Activated CD8-positive, alpha-beta memory T cell treated with anti-CD3 and anti-CD28 coated beads, Interleukin-2, amount 50 U/mL, for 24 hours (primary cell): Measurements from ENCODE around the gene CUEDC2.

ENCODE experiments used
- DNase-seq: peaks from one replicate; pipeline ENCODE4 v3.0.0-alpha.2; 2020; ENCODE audit errors: extremely low read depth

The CUEDC2 gene

DNA sequence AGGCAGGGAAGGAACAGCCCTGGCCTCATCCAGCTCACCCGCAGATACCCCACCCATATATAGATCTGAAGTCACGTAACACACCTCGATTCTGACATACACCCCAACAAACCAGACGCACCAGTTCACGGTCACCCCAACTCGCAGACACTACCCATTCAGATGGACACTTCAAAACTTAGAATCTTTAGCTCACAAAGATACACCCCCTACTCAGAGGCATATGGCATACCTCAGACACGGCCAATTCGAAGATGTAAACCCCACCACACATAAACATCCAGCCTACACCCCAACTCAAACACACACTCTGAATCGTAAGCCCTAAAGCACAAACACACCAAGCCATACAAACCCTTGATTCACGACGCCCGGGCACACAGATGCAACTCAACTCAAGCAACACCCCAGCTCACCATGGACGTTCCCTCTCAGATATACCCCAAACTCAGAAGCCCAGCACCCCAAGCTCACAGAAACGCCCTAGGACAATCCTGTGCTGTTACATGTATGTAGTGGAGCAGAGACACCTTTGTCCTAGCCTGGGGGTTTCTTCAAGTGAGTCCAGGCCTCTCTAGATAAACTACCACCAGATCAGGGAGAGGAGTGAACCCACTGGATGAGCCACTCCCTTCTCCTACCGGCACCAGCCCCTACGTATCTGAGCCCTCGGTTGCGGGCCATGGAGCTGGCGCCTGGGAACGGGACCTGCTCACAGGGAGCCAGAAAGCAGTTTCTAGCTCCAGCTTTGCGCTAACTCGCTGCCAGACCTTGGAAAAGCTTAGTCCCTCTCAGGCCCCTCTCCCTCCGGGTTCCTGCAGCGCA, 22.6 kb downstream of the CUEDC2 start:
- no peak for DNase-seq

DNA sequence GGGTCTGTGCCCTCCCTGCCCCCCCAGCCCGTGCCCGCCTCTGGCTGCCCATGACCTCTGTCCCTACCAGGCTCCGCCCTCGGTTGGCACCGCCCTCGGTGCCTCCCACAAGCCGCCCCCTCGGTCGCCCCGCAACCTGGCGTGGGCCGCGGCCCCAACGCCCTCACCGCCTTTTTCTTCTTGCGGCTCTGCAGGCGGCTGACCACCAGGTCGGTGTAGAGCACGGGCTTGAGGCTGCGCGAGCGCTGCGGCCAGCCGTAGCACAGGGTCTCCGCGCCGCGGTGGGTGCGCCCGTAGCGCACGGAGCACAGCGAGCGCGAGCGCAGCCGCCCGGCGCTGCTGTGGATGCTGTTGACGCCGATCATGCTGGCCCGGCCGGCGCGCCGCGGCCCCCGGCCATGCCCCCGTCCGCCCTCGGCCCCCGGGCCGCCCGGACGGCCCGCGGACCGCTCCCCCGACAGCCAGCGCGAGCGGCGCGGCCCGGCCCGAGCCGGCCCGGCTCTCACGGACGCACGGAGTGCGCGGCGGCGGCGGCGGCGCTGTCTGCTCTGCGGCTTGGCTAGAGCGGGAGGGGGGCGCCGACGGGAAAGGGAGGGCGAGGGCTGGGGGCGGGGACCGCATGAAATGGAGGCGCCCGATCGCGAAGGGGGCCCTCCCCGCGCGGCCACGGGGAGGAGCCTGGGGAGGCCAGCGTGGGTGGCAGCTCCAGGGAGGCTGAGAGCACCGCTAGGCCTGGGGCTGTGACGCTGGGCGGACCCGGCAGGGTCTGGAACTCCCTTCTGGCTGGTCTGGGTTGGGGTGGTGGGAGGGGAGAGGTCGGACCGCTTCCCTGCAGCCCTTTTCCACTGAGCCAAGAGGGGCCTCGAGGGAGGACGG, 23.4 kb downstream of the CUEDC2 start:
- DNase-seq = no peak

DNA sequence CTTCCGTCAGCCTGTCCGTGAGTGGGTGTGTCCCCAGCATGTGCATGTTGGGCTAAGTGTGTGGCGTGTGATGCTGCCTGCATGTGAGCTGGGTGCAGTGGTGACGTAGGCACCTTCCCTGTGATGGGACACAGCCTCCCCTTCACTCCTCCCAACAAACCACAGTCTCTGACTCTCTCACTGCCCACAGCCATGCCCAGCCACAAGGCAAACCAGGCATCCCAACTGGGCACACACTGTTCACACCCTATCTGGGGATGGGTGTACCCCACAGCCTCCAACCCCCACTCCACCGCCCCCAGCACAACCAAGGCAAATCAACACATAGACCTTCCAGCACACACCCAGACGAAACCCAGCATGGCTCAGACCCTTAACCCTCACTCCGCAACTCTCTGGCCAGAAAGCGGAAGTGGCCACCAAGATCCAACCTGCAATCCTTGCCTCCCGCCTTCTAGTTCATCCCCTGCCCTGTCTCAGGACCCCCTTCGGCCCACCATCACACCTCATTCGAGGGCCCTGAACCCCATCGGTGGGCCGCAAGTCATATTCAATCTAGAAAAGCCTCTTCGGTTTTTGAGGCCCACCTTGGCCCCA, 24.1 kb downstream of the CUEDC2 start:
- no peak for DNase-seq

DNA sequence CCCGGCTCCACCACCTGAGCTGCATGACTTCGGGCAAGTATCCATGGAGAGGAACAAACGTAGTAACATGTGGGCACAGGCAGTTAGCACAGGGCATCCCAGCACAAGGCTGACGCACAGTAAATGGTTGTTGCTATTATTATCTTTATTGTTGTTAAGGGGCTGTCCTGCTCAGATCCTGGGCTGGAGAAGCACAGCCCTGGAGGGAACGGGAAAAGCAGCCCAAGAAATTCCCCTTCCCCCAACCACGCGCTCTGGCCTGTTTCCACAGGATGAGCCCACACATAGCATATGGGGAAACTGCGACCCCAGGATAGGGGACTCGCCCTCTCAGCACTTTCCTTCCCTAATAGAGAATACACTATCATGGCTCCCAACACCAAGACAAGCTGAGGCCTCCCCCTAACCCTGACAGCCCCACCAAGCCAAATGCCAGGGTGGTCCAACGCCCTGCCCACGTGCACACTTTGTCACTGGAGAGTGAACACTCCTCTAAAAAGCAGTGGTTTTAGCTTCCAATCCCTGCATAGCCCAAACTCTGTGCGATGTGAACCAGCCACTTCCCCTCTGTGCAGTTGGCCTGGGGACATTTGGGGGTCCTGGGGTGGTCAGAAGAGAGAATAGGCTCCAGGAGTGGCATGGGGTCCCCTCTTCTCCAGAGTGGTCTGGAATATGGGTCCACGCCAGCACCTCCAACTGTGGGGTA, 24.8 kb downstream of the CUEDC2 start:
- no peak for DNase-seq

DNA sequence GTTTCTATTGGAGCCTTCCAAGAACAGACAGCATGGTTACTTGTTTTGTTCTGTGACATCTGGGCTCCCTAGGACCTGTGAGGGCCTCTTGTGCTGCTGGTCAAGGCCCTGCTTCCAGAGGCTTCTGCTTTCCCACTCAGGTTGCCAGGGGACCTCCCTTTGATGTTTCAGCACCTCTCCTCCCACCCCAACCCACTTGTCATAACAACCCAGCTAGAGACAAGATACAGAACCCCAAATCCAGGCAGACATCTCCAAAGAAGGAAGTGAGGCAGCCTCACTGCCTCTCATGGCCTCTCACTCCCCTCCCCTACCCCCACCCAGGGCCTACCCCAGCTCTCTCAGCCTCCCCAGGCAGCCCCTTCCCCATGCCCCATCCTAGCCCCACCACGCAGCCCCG, 25.6 kb downstream of the CUEDC2 start:
- no peak for DNase-seq

DNA sequence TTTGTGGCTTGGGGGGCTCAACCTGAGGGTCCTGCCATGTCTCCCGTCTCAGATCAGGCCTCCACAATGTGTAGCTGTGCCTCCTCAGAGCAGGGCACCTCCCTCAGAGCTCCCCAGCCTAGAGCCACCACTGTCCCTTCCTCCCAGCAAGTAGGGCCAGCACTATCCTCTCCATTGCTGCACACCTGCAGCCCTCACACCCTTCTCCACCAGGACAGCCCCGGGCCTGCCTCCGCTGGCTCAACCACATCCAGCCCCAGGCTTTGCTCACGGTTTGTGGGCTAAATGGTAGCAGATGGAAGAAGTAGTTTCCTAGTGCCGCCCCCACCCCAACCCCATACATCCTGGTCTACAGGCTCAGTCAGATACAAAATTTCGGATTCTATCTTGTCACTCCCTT, 26.7 kb downstream of the CUEDC2 start:
- DNase-seq = no peak

DNA sequence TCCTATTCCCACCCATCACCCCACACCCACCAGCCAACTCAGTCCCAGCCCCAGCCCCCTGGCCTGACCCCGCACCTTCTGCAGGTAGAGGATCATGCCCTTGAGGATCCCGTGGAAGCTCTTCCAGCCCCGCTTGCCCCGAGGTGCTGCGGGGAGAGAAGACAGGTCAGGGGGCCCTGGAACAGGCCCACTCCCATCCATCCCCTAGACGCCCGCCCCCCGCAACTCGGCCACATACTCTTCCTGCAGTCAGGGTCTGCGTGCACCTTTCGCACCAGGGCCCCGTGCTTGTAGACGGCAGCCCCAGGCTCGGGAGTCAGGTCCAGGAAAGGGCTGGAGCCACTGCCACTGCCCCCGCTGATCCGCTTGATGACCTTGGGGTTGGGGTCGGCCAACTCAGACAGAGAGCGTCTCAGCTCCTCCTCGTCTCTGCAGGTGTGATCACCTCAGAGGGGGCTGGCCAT, 27.2 kb downstream of the CUEDC2 start:
- no peak for DNase-seq

DNA sequence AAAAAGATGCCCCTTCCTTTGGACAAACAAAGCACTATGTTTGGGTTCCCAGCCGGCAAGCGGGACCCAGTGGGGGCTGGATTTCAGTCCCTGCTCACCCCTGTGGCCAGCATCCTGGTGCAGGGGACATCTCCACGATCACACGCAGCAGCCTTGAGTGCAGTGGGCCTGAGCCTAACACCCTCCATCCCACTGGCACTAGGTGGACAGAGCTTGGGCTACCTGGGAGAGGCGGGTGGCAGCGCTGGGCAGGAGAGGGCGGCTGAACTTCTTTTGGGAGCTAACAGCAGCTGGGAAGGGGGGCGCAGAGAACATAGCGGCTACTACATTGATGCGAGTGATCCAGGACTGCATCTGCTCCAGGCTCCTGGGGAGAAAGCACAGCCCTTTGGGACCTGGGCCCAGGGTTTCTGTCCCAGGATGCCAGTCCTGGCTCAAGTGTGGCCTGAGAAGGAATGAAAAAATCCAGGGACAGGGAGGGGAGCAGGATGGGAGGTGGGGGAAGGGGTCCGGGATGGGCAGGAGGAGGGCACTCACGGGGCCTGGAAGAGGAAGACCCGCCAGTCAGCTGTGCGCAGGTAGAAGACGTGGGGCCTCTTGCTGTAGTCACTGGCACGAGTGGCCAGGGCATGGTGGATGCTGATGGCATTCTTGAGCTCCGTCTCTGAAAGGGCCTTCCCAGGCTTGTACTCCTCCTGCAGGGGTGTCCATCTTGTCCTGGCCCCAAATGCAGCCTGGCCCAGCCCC, 27.8 kb downstream of the CUEDC2 start:
- DNase-seq = no peak

DNA sequence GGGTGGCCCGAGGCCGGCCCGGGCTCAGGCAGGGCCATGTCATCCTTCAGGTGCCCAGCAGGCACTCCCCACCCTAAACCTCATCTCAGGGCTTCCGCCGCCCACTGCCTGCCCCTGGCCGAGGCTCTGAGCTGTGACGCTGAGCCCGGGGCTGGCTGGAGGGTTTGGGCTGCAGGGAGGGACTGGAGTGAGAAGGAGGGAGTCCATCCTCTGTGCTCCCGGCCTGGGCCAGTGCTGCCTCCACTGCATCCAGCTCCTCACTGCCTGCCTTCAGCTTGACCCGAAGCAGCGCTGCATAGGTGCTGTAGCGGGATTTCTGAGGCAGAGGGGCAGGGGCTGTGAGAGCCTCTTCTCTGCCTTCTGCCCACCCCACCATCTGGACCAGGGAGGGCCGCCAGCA, 29.3 kb downstream of the CUEDC2 start:
- no peak for DNase-seq

DNA sequence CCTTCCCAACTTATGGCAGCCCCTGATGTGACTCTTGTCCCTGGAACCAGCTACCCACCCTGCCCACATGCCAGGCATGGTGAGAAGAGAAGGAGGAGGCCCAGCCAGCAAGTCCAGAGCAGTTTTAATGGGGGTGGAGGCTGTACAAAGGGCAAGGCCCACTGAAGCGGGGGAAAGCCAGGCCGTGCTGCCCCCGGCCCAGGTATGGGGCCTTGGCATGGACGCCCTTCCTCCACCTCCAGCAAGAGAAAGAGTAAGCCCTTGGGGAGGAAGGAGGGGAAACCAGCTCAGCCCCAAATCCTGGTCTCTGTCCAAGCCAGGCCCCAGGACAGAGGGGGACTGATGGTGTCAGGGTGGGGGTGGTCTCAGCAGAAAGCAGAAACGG, 29.9 kb downstream of the CUEDC2 start:
- DNase-seq = no peak

DNA sequence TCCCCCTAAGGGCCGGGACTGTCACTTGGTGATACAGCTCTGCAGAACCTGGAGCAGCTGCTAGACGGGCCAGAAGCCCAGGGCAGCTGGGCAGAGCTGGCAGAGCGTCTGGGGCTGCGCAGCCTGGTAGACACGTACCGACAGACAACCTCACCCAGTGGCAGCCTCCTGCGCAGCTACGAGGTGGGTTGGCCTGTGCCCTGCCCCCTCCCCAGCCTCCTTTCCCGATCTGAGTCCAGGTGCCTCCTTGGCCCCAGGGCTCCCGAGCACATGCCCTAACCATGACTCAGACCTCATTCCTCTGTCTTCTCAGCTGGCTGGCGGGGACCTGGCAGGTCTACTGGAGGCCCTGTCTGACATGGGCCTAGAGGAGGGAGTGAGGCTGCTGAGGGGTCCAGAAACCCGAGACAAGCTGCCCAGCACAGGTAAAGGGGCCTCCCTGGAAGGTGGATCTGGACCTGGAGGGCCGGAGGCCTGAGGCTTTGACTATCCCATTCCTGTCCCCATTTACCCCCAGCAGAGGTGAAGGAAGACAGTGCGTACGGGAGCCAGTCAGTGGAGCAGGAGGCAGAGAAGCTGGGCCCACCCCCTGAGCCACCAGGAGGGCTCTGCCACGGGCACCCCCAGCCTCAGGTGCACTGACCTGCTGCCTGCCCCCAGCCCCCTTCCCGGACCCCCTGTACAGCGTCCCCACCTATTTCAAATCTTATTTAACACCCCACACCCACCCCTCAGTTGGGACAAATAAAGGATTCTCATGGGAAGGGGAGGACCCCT, 30.5 kb downstream of the CUEDC2 start:
- no peak for DNase-seq

DNA sequence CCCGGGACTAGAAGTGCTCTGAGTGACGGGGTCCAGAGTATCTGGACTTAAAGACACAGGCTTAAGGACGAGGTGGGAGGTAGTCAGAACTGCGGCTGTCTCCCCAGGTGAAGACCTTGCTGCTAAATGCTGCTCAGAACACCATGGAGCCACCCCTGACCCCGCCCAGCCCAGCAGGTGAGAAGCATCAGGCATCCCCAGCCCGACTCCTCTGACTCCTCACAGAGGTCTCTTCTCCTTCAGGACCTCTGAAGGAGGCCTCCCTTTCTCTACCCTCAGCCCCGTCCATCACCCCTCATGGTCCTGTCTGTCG, 31.1 kb downstream of the CUEDC2 start:
- no peak for DNase-seq

DNA sequence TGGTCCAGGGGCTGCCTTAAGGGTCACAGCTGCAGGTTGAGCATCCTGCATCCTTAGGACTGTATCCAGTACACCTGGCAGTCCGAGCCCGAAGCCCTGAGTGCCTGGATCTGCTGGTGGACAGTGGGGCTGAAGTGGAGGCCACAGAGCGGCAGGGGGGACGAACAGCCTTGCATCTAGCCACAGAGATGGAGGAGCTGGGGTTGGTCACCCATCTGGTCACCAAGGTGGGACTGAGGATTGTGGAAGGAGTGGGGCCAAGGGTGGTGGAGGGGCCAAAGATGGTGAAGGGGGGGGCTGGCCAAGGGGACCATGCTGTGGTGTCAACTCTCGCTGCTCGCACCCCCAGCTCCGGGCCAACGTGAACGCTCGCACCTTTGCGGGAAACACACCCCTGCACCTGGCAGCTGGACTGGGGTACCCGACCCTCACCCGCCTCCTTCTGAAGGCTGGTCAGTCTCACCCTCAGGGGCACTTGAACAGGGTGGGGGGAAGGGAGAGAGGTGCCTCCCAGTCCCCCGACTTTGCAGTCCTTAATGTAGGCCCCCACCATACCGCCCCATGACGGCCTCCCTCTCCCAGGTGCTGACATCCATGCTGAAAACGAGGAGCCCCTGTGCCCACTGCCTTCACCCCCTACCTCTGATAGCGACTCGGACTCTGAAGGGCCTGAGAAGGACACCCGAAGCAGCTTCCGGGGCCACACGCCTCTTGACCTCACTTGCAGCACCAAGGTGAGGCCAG, 31.6 kb downstream of the CUEDC2 start:
- no peak for DNase-seq

DNA sequence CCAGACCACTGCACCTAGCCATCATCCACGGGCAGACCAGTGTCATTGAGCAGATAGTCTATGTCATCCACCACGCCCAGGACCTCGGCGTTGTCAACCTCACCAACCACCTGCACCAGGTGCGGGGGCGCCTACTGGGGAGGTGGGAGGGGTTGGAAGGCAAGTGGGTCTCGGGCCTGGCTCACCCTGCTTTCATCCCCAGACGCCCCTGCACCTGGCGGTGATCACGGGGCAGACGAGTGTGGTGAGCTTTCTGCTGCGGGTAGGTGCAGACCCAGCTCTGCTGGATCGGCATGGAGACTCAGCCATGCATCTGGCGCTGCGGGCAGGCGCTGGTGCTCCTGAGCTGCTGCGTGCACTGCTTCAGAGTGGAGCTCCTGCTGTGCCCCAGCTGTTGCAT, 32.3 kb downstream of the CUEDC2 start:
- no peak for DNase-seq

DNA sequence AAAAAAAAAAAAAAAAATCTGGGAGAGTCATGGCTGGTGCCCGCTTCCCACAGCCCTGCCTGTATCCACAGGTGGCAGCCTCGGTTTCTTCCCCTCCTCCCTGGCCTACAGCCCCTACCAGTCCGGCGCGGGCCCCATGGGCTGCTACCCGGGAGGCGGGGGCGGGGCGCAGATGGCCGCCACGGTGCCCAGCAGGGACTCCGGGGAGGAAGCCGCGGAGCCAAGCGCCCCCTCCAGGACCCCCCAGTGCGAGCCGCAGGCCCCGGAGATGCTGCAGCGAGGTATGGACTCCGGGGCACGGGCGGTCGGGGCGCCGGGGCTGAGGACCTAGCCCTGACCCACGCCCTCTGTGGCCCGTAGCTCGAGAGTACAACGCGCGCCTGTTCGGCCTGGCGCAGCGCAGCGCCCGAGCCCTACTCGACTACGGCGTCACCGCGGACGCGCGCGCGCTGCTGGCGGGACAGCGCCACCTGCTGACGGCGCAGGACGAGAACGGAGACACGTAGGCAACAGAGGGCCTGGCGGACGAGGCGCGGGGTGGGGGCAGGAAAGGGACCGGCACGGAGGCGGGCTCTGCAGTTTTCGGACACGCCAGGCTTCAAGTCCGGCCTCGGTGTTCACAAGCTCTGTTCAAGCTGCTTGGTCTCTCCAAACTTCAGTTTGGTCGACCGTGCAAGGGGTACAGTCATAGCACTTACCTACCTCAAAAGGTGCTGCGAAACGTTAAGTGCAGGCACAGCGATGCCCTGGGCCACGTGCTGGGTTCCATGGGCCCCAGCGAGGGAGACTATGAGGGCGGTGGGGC, 33.0 kb downstream of the CUEDC2 start:
- DNase-seq = no peak

DNA sequence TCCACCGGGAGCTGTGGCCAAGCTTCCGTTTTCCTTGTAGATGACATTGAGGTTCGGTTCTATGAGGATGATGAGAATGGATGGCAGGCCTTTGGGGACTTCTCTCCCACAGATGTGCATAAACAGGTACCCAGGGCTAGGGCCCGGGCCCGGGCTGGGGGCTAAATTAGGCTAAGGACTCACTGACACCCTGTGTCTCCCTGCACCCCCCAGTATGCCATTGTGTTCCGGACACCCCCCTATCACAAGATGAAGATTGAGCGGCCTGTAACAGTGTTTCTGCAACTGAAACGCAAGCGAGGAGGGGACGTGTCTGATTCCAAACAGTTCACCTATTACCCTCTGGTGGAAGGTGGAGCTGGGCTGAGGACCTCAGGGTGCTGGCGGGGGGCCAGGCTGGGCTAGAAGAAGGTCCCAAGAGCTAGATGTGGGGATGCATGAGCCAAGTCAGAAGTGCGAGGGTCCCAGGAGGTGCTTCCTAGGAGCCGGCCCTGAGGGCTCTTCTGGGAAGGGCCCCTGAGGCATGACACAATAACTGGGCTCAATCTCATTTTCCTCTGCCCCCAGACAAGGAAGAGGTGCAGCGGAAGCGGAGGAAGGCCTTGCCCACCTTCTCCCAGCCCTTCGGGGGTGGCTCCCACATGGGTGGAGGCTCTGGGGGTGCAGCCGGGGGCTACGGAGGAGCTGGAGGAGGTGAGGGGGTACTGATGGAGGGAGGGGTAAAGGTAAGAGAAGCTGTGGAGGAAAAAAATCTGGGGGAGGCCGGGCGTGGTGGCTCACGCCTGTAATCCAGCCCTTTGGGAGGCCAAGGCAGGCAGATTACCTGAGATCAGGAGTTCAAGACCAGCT, 34.0 kb downstream of the CUEDC2 start:
- DNase-seq = no peak

DNA sequence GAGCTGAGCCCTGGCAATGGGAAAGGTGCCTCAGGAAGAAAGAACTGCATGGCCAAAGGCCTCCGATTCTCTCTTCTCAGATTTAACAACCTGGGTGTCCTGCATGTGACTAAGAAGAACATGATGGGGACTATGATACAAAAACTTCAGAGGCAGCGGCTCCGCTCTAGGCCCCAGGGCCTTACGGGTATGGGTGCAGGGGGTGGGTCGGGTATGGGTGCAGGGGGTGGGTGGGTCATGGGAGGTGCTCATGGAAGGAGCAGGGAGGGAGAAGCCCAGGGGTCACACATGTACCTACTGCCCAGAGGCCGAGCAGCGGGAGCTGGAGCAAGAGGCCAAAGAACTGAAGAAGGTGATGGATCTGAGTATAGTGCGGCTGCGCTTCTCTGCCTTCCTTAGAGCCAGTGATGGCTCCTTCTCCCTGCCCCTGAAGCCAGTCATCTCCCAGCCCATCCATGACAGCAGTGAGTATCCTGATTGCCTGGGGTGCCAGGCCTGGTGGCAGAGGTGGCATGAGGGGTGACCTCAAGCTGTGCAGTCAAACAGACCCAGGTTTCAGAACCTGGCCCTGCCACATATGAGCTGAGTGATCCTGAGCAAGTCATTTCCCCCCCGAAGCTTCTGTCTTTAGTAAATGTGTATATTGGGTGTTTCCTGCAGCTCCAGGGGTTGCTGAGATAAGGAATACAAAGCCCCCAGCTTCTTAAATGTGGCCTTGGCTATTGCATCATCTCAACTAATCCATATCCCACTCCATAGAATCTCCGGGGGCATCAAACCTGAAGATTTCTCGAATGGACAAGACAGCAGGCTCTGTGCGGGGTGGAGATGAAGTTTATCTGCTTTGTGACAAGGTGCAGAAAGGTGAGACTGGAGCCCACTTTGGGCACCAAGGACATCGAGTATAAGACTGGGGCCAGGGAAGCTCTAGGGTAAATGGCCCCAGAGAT, 34.9 kb downstream of the CUEDC2 start:
- no peak for DNase-seq
